SIG-M5 treated with dmso at 0.1 percent for 504 hours (cell line): ENCODE data around the gene TMEM53.

Experiments
- DNase-seq: peaks from one replicate; lab custom pipeline; 2025; ENCODE audit not compliant: unreplicated experiment; lab: John Stamatoyannopoulos, UW

The TMEM53 gene

GRCh38 chr1:44606701-44607281 is 67.5 kb downstream of the TMEM53 start:
- DNase-seq: no peak

- no peak for DNase-seq
Observed at GRCh38 chr1:44605914-44606615, 68.2 kb downstream of the TMEM53 start.

GRCh38 chr1:44604157-44604955 is 69.9 kb downstream of the TMEM53 start:
- DNase-seq: no peak

GRCh38 chr1:44603718-44604117 is 70.6 kb downstream of the TMEM53 start:
- no peak for DNase-seq
